ENCODE measurements around the gene HSP90AB1.

HSP90AB1 gene

DNA sequence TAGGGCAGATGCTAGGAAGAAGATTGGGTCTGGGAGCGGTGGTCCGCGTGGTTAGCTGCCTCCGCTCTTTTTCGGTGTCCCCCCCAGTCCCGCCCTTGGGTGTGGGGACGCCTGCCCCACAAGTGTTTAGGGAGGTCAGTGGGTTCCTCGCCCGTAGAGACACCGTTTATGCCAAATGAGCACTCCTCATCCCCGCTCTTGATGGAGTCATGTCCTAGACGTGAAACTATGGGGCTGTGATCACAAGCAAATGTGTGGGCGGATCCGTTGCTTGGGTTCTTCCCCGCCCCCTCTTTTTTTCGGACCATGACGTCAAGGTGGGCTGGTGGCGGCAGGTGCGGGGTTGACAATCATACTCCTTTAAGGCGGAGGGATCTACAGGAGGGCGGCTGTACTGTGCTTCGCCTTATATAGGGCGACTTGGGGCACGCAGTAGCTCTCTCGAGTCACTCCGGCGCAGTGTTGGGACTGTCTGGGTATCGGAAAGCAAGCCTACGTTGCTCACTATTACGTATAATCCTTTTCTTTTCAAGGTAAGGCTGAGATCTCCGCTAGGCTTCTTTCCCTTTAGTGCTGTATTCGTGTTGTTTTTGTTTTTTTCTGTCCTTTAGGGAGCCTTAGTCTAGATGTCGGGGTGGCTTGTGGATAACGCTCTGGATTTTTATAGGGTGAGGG lies at the start of gene HSP90AB1:
HSP90AB1 (plus strand) TSS at position 439 of the 675 bp plus-strand sequence. CDS start 1,529 bp downstream, outside the sequence.
- peak; percentile 96 for DNase-seq

DNA sequence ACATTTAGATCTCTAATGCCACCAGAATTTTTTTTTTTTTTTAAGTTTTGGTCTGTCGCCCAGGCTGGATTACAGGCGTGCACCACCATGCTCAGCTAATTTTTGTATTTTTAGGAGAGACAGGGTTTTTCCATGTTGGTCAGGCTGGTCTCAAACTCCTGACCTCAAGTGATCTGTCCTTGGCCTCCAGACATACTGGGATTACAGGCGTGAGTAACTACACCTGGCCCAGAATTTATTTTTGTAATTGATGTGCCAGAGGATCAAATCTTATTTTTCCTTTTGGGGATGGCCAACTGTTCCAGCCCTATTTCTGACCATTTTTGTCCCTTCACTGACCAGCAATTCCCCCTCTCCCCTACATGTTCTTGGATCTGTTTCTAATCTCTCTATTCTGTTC lies 48.2 kb upstream of the HSP90AB1 start:
- no peak for DNase-seq

DNA sequence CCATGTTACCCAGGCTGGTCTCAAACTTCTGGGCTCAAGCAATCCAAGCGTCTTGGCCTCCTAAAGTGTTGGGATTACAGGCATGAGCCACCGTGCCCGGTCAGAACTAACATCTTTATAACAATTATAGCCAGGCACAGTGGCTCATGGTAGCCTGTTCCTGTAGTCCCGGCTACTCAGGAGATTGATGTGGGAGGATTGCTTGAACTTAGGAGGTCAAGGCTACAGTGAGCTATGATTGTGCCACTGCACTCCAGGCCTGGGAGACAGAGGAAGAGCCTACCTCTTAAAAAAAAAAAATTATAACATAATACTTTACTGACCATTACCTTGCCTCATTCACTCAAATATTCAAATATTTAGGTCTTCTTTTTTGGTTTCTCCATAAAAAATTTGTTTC lies 47.0 kb upstream of the HSP90AB1 start:
- DNase-seq: no peak

DNA sequence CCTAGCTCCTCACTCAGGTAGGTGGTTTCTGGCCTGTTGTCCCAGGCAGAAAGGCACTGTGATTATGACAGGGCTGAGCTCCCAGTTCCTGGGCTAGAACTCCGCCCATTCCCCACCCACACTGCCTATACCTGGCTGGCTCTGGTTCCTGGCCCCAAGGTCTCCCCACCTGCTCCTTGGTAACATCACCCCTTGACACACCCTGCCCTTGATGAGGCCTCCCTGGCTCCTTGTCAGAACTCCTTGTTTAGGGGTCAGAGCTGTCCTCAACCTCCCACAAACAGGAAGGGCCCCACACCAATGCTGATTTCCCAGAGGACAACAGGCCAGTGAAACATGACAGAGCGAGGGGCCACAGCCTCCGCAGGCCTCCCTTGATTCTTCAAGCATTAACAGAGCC lies 45.7 kb upstream of the HSP90AB1 start:
- DNase-seq: no peak

DNA sequence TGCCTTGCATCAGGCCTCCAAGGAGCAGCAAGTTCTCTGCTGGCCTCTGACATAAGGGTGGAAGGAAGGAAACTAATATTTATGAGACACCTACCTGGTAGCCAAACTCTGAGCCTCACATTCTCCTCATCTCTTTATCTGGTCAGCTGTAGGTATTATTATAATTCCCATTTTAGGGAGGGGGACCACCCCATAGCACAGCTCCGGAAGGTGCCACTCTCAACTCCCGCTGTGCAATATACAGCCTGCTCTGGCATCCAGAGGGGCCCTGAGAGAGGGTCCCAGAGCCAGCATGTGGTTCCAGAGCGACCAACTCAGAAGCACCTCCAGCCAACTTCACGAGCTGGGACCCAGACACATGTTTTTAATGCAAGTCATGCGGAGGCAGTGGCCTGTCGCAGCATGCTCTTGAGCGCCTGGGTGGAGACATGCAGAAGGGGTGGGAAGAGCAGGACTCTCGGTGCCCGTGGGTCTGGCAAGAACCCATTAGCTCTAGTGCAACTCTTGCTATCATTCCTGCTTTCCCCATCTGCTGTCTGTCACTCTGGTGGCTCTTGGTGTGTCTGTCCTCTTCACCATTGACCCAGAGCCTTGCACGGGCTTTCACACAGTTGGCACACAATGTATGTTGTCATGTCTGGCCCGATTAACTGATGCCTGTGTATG lies 45.1 kb upstream of the HSP90AB1 start:
- no peak for DNase-seq

DNA sequence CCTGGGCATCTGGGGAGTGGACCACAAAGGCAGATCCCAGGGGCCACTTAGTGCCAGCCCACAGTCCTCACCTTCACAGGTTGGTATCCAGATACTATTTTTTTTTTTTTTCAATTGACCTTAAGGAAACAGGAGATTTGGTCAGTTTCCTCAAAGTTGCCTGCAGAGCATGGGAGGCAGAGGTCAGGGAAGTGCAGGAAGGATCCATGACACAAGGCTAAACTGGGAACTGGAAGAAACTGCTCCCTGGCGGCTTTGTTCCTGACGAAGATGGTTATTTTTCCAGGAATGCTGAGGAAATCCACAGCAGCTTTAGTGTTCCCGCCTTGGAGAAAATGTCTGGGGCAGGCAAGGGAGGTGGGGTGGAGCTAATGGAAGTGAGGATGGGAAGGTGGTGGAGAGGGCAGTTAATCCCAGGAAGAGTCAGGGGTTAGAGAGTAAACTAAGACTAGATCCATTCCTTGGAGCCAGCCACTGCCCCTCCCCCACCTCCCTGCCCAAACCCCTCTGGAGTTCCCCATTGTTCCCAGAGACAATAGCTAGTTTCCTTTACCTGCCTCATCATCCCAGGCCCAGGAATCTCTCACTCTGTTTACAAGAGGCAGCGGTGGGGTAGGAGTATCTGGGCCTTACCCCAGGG lies 44.4 kb upstream of the HSP90AB1 start:
- no peak for DNase-seq

DNA sequence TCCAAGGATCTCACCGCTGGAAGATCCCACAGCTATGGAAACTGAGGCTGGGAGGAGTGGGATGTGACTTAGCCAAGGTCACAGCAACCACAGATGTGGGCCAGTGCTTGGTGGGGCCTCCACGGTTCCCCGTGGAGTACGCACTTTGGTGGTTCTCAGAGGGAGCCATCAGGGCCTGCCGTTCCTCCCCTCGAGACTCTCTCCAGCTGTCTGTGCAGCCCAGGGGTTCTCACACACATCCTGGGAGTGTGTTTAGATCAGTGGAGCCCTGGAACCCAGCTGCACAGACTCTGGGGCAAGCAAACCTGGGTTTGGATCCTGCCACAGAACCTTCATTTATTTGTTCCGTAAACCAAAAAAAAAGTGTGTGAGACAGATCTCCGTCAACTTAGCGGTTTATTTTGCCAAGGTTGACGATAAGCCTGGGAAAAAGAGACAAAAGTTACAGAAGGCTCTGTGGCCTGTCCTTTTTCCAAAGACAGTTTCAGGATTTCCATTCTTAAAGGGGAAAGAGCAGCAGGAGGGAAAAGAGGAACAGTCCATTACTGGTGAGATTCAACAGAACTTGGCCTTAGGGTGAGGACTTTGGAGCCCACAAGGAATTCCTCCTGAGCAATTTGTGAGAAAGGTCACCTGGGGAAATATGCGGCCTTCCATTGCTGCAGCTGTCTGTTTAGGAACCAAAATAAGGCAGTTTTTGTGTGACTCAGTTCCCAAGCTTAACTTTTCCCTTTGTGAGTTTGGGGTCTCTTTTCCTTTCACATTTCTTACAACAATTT lies 43.7 kb upstream of the HSP90AB1 start:
- no peak for DNase-seq

DNA sequence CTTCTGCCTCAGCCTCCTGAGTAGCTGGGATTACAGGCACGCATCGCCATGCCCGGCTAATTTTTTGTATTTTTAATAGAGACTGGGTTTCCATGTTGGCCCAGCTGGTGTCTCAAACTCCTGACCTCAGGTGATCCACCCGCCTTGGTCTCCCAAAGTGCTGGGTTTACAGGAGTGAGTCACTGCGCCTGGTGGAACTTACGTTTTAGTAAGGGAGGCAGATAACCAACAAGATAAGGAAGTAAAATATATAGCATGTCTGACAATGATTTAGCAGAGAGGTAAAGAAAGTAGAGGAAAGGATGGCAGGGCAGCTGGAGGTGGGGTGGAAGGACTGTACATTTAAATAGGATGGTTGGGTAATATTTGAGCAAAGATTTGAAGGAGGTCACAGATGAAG lies 42.9 kb upstream of the HSP90AB1 start:
- DNase-seq: no peak

DNA sequence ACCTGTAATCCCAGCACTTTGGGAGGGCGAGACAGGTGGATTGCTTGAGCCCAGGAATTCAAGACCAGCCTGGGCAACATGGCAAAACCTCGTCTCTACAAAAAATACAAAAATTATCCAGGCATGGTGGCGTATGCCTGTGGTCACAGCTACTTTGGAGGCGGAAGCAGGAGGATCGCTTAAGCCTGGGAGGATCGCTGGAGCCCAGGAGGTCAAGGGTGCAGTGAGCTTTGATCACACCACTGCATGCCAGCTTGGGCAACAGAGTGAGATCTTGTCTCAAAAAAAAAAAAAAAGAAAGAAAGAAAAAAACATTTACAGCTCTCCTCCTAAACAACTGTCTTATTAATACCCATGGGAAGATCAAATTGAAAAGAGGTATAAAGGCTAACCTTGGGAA lies 38.9 kb upstream of the HSP90AB1 start:
- DNase-seq: no peak

DNA sequence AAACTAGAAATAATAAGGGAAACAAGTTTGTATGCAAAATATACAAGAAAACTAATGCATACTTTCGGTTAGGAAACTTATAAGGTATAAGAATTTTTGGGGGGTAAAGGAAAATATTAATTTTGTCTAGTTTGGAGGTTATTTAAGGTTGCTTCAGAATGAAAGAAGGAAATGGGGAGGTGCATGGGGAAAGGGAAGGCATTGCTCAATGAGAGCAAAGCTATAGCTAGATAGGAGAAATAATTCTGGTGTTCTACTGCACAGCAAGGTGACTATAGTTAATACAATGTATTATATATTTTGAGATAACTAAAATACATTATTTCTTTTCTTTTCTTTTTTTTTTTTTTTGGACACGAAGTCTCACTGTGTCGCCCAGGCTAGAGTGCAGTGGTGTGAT lies 35.6 kb upstream of the HSP90AB1 start:
- no peak for DNase-seq

DNA sequence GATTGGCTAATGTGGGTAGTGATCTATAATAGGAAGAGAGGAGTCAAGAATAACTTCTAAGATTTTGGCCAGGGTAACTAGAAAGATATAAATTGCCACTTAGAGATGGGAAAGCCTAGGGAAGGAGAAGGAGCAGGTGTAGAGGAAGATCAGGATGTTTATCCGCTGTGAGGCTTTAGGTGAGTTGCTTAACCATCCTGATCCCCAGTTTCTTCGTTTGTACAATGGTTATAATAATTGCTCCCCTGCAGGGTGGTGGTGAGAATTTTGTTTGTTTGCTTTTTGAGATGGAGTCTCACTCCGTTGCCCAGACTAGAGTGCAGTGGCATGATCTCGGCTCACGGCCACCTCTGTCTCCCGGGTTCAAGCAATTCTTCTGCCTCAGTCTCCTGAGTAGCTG lies 32.6 kb upstream of the HSP90AB1 start:
- no peak for DNase-seq

DNA sequence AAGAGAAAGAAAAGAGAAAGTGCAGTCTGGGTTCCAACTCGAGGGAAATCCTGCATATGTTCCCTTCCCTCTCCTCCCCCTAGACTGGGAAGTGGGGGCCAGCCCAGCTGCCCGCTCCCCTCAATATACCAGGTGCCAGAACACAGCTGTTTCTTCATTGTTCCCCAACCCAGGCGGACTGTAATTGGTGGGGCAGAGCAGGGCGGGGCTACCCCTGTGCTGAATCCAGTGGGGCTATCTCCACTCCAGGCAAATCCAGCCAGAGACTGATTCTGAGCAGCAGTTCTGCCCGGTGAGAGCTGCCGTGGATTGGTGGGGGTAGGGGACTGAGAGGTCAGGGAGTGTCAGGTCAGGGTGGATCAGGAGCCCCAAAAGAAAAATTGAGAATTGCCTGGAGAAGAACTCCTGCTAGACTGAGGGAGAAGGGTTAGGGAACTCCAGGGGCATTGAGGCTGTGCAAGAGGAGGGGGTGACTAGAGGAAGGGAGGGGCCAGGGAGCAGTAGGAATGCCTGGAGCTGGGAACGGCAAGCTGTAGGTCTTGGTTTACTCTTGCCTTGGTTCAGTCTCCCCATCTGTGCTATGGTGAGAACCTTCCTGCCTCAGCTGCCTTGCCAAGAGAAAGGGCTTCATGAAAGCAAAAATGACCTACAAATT lies 30.1 kb upstream of the HSP90AB1 start, which contains the start of gene MYMX:
MYMX (plus strand) TSS at position 250 of the 655 bp plus-strand sequence. CDS start 546 bp downstream, outside the sequence.
- DNase-seq: no peak

DNA sequence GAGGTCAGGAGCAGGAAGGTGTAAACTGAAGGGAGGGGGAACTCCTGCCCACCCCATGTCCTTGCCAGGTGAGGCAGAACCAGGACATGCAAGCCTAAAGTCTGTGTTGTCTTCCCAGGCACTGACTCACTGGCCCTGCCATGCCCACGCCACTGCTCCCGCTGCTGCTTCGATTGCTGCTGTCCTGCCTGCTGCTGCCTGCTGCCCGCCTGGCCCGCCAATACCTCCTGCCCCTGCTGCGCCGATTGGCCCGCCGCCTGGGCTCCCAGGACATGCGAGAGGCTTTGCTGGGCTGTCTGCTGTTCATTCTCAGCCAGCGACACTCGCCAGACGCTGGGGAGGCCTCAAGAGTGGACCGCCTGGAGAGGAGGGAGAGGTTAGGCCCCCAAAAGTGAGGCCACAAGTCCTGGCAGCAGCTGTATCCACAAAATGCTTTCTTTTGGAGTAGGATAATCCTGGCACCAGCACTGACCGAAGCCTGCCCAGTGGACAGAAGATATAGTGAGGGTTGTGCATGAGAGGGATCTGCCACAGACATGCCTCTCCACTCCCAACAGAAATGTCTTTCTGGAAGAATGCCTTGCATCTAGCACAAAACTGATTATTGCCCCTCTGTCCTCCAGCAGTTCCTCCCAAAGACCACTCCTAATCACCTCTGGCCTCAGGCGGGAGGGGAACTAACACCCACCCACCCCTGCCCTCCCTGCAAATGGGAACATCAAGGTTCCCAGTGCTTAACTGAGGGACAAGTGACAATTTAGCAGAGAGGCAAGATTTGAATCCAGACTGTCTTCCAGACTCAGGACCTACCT lies 29.4 kb upstream of the HSP90AB1 start:
- no peak for DNase-seq

DNA sequence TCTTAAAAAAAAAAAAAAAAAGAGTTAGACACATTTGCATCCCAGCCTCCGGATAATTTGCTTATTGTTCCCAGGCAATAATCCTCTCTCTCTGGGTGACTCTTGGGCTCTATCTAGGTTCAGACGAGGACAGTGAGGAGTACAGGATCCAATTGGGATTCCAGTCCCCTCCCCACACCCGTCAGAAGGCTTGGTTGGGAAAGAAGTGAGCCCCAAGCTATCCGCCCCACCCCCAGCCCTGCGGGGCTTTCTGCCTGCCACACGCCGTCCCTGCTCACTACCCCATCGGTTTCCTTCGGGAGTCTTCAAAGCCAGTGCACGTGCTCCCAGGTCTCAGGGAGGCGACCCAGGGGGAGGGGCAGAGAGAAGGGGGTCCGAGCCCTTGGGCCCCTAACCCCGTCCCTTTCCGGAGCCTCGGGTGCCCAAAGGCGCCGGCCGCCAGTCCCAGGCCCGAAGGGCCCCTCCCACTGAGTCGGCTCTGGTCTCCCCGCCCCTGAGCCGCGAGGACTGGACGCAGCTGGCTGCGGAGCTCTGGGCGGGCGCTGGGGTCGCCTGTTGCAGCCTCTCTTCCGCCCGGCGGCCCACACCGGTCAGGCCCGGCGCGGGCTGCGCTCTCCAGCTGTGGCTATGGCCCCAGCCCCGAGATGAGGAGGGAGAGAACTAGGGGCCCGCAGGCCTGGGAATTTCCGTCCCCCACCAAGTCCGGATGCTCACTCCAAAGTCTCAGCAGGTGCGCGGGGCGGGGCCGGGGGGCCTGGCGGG lies 27.7 kb upstream of the HSP90AB1 start:
- DNase-seq: peak; percentile 54

DNA sequence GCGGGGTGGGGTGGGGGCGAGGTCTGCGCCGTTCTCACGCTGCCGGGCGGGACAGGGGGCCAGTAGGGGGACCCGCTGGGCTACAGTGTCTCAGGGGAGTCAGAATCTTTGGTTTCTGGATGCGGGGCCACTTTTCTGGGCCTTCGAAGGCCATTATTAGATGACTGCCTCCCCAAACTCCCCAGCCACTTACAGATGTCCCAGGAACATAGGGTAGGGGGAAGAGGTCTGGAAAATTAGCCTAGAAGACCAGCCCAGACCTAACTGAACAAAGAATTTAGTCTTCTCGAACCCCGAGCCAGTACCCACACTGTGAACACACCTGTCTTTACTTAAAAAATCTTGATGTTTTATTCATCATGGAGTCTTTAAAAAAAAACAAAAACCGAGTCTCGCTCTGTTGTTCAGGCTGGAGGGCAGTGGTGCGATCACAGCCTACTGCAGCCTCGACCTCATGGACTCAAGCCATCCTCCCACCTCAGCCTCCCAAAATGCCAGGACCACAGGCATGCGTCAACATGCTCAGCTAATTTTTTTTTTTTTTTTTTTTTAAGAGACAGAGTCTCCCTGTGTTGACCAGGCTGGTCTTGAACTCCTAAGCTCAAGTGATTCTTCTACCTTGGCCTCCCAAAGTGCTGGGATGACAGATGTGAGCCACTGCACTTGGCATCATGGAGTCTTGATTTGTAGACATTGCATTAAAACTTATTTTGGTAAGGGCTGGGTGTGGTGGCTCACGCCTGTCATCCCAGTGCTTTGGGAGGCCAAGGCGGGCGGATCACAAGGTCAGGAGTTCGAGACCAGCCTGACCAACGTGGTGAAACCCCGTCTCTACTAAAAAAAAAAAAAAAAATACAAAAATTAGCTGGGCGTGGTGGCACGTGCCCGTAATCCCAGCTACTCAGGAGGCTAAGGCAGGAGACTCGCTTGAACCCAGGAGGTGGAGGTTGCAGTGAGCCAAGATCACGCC lies 26.8 kb upstream of the HSP90AB1 start:
- no peak for DNase-seq

DNA sequence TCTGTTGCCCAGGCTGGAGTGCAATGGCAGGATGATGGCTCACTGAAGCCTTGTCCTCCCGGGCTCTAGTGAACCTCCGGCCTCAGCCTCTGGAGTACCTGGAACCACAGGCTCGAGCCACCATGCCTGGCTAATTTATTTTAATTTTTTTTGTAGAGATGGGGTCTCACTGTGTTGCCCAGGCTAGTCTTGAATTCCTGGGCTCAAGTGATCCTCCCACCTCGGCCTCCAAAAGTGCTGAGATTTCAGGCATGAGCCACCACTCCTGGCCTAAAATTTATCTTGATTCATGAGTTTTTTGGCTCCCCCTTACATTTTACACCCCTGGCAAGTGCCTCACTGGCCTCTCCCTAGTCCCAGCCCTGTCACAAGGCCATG lies 26.0 kb upstream of the HSP90AB1 start:
- DNase-seq: no peak

DNA sequence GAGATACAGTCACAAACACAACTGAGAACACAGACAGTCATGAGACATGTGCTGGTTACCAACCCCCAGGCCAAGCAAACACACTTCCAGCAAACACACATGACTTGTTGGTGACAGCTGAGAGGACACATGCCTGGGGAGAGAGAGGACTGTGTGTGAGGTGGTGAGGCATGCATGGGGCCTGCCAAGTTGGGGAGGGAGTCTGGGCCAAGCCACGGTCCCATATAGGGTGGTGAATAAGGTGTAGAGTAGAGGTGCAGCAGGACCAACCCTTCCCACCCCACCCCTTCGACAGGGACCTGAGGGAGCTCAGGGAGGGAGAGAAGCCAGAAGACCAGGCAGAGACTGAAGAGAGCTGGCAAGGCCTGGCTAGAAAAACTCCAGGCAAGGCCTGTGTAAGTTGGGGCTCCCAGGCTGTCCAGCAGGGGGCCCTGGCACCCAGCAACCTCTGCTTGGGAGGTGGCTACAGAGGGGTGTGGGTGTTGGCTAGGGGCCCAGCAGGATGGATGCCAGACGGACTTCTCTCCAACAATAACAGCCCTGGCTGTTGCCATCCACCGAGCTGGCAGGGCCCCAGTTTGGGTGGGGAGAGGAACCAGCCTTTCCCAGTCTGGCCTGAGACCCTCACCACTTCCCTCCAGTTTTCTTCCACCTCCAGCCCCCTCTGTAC lies 25.5 kb upstream of the HSP90AB1 start:
- DNase-seq: peak; percentile 84

DNA sequence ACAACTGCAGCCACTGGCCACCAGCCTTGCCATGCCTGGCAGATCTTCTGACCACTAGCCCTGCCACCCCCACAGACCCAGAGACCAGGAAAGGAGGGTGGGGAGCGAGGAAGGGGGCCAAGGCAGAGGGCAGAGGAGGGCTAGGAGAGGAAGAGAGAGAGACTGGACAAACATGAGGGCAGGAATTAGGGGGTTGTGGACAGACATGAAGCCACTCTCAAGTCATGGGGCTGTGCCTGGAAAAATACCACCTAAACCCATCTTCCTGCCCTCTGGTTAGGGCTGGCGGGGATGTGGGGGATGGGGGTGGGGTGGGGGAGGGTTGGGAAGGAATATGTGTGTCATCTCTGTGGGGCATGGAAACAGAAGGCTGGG lies 25.0 kb upstream of the HSP90AB1 start:
- DNase-seq: no peak
